NB4 (cell line): ENCODE data around the gene METTL14.

ENCODE experiments used
- DNase-seq: peaks from one replicate; pipeline ENCODE4 v3.0.0; 2010; ENCODE audit warnings: low read depth
- H3K4me3 ChIP-seq: one replicate; pipeline ENCODE4 v1.5.1; 2011; ENCODE audit warnings: mild to moderate bottlenecking, low read depth, low read length, moderate library complexity
- CTCF ChIP-seq: IDR thresholded peaks from one replicate; pipeline ENCODE4 v1.5.1; 2012; ENCODE audit warnings: low read depth, low read length
- MYC ChIP-seq: IDR thresholded peaks from 2 replicates; pipeline ENCODE4 v1.6.1; 2011; ENCODE audit warnings: low read depth, low read length
- POLR2A ChIP-seq: IDR thresholded peaks from 2 replicates; pipeline ENCODE4 v1.6.1; 2011; ENCODE audit warnings: mild to moderate bottlenecking; ENCODE audit not compliant: insufficient read length; ENCODE audit errors: extremely low read depth
- TF ChIP-seq, protein P1 (sequence below): IDR thresholded peaks from 2 replicates; pipeline ENCODE4 v1.6.1; 2011; ENCODE audit warnings: low read depth, low read length

METTL14 gene

GRCh38 chr4:118730683-118731082, 45.5 kb downstream of the METTL14 start:
- TF ChIP-seq, protein P1, sequence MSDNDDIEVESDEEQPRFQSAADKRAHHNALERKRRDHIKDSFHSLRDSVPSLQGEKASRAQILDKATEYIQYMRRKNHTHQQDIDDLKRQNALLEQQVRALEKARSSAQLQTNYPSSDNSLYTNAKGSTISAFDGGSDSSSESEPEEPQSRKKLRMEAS: no peak
- TF ChIP-seq POLR2A (no peak), MYC (no peak), CTCF (no peak)
- no peak overlapping the region for H3K4me3 ChIP-seq
- DNase-seq: no peak

- H3K4me3 ChIP-seq: no peak overlapping the region
- no peak for DNase-seq
- TF ChIP-seq POLR2A: no peak
- TF ChIP-seq MYC: no peak
- TF ChIP-seq CTCF: no peak
- TF ChIP-seq, protein P1: no peak
Observed at GRCh38 chr4:118732591-118733330, 47.6 kb downstream of the METTL14 start.

- no peak for TF ChIP-seq CTCF
- TF ChIP-seq MYC: no peak
- no peak for TF ChIP-seq POLR2A
- TF ChIP-seq, protein P1: no peak
- no peak for DNase-seq
- no peak overlapping the region for H3K4me3 ChIP-seq
Observed at GRCh38 chr4:118734491-118735205, 49.5 kb downstream of the METTL14 start.

DNA sequence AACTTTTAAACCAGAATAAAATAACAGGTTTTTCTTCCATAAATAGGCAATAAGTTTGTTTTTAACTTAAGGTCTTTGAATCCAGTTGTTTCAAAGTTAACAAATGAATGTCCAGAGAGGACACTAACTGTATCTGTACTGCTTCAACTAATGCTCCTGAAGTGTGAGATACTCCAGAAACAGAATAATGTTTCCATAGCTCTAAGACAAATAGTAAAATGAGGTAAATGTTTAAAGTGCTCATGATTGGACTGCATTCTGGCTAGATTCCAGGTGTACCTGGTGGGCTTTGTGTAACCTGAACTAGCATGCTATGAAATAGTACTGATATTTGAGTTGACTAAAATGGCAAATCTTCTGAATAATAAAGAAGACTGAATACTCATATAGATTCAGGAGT, 51.7 kb downstream of the METTL14 start:
- no peak for DNase-seq
- H3K4me3 ChIP-seq: no peak overlapping the region
- TF ChIP-seq, protein P1: no peak
- no peak for TF ChIP-seq CTCF
- TF ChIP-seq POLR2A: no peak
- TF ChIP-seq MYC: no peak

- TF ChIP-seq CTCF (no peak), POLR2A (no peak), MYC (no peak)
- TF ChIP-seq, protein P1: no peak
- no peak overlapping the region for H3K4me3 ChIP-seq
- no peak for DNase-seq
Observed at GRCh38 chr4:118738090-118738489, 52.9 kb downstream of the METTL14 start.
